Stimulated activated naive CD4-positive, alpha-beta T cell (primary cell): Measurements from ENCODE around the gene HTR3D.
"Not testable (repeated sequence)": the region's sequence is repeated elsewhere in the genome, so short reads cannot be mapped to it uniquely, and the experiment has no call there.

Experiments
- DNase-seq, 6 experiments: peaks; one replicate each; lab custom pipeline; 2025; lab: John Stamatoyannopoulos, UW

Gene HTR3D

DNA sequence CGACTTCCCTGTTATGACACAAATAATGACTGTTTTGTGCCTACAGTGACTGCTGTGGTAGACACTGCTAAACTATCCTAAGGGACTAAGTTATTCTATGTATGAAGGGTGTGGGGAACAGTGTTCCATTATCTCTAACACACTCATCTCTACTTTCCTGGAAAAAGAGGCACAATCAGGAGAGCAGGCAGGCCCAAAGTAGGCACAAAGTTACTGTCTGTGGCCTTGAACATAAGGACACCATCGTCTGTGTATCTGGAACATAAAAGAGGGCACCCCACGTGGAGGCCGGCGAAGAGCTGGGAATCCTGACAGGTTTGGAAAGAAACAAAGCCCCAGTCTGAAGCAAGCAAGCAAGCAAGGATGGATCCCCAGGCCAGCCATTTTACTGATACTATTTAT is 15.4 kb upstream of the HTR3D start:
- DNase-seq = no peak

- peak in 5 of 6 experiments; percentile 28 to 74 (median 68) for DNase-seq
Observed at GRCh38 chr3:184016811-184017671, 14.5 kb upstream of the HTR3D start.

GRCh38 chr3:184017672-184018423 is 13.7 kb upstream of the HTR3D start, which contains the start of gene ABCC5:
ABCC5 (minus strand) TSS chr3:184017884; CDS start chr3:184014392, 3,492 bp downstream.
- DNase-seq = peak; percentile 62 to 81 (median 72)

DNA sequence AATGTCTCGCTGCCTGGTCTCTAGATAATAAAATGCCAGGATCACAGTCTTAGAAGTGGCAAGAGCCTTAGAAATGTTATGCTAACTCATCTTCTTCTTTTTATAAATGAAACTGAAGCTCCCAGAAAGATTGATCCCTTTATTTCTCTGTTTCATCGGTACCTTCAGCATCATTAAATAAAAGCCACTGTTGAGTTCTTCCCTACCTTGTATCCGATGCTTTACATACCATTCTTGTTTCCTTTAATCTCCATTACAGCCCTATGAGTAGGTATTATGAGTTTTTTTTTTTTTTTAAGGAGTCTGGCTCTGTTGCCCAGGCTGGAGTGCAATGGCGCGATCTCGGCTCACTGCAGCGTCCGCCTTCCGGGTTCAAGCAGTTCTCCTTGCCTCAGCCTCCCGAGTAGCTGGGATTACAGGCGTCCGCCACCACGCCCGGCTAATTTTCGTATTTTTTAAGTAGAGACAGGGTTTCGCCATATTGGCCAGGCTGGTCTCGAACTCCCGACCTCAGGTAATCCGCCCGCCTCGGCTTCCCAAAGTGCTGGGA is 13.0 kb upstream of the HTR3D start:
- no peak for DNase-seq

DNA sequence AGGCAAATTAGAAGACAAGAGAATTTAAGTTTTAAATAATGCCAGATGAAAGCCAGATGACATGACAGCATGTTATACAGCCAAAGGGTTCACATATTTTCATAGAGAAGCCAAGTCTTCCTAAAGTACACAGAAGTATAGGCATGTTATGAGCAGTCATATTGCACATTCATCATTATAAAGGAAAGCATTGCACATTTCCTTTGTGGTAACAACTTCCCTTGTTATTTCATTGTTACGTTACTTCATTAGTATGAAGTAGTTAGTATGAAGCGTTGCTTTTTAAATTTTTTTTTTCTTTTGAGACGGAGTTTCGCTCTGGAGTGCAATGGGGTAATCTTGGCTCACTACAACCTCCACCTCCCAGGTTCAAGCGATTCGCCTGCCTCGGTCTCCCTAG is 9.2 kb upstream of the HTR3D start:
- no peak for DNase-seq

DNA sequence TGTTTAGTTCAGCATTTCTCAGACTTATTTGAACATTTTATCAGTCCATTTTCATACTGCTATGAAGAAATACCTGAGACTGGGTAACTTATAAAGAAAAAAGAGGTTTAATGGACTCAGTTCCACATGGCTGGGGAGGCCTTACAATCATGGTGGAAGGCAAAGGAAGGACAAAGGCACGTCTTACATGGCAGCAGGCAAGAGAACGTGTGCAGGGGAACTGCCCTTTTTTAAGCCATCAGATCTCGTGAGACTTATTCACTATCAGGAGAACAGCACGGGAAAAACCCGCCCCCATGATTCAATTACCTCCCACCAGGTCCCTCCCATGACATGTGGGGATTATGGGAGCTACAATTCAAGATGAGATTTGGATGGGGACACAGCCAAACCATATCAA is 6.3 kb upstream of the HTR3D start:
- not testable (repeated sequence) for DNase-seq

DNA sequence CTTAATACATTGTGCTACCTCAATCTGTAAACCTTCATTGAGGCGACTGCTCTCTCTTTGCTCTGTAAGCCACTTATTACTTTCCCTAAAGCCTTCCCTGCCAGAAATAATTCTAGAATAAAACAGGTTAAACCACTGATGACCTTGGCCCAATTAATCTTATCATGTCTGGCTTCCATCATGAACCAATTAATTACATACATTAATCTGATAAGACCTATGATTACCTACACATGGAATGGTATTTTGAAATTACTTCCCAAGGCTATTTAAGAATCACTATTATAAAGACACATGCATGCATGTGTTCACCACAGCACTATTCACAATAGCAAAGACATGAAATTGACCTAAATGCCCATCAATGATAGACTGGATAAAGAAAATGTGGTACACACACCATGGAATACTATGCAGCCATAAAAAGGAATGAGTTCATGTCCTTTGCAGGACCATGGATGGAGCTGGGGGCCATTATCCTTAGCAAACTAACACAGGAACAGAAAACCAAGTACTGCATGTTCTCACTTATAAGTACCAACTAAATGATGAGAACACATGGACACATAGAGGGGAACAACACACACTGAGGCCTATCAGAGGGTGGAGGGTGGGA is 3.2 kb upstream of the HTR3D start:
- not testable (repeated sequence) for DNase-seq

- no peak for DNase-seq
Observed at GRCh38 chr3:184029443-184029842, 2.1 kb upstream of the HTR3D start.

DNA sequence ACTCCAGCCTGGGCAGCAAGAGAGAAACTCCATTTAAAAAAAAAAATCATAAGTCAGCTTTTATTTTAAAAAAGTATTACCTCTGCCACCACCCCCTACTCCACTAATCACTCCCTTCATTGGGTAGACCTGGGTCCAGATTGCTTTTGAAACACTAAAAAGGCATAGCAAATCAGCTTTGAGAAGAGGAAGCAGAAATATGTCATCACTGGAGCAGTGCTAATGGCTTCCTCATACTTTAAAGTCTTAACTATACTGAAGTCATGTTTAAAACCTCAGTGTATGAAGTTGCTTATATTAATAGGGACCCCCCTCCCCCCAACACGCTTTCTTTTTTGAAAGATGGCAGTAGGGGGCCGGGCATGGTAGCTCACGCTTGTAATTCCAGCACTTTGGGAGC is 1.0 kb upstream of the HTR3D start:
- no peak for DNase-seq

DNA sequence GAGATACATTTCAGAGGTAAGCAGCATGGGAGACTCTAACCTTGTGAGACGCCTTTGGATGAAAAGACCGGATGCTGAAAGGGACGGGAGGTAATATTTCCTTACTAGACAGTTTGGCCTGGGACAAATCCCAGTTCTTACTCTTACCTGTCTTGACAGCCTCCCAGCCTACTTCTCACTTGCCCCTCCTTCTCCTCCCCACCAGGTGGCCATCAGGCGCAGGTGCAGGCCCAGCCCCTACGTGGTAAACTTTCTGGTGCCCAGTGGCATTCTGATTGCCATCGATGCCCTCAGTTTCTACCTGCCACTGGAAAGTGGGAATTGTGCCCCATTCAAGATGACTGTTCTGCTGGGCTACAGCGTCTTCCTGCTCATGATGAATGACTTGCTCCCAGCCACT is 6.3 kb downstream of the HTR3D start:
- DNase-seq = no peak

- not testable (repeated sequence) for DNase-seq
Observed at GRCh38 chr3:184038307-184038706, 6.8 kb downstream of the HTR3D start.

DNA sequence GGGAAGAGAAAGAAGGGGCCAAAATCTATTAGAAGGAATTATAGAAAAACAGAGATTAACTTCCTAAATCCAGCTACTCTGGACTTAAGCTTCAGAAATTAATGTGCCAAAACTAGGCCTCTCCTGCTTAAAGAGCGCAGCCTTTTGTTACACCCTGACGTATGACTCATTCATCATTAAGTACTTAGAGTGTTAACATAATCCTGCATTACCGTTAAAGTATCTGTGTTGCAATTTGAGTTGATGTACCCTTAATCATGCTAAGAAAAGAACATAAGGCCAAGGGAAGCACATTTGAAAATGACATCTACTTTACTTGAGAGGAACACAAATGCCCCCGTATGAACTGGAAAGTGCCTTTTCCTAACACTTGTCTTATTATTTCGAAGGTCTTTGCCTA is 7.9 kb downstream of the HTR3D start:
- no peak for DNase-seq

GRCh38 chr3:184040010-184040409 is 8.5 kb downstream of the HTR3D start:
- no peak for DNase-seq

GRCh38 chr3:184042617-184043016 is 11.1 kb downstream of the HTR3D start:
- no peak for DNase-seq

GRCh38 chr3:184045995-184046394 is 14.5 kb downstream of the HTR3D start:
- no peak for DNase-seq

GRCh38 chr3:184050217-184050847 is 18.8 kb downstream of the HTR3D start:
- no peak for DNase-seq

- DNase-seq = no peak
Observed at GRCh38 chr3:184052767-184053166, 21.2 kb downstream of the HTR3D start, which contains the start of gene HTR3C. HTR3C (plus strand) TSS chr3:184053047; CDS start chr3:184053081, 34 bp downstream.

DNA sequence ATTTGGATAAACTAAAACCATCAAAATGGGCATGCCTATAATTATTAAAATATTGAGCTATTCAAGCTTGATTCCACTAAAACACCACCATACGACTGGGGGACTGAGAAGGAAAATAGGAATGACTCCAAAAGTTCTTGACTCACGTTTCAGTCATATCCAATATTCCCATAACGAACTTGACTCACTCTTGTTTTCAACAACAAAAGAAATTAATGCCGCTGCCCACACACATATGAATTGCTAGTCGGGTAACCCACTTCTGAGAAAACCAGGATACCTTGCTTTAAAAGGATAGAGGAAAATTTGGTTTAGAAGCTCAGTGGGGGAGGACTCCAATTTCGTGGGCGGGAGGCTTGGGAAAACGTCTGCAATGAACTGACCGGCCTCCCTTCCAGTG is 26.5 kb downstream of the HTR3D start:
- DNase-seq = no peak

- DNase-seq = no peak
Observed at GRCh38 chr3:184059424-184059823, 27.9 kb downstream of the HTR3D start.

DNA sequence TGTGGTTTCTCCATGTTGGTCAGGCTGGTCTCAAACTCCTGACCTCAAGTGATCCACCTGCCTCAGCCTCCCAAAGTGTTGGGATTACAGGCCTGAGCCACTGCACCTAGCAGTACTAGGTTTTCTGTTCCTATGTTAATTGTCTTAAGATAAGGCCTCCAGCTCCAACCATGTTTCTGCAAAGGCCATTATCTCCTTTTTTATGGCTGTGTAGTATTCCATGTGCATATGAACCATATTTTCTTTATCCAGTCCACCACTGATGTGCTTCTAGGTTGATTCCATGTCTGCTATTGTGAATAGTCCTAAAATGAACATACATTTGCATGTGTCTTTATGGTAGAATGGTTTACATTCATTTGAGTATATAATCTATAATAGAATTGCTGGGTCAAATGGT is 31.1 kb downstream of the HTR3D start:
- no peak for DNase-seq

DNA sequence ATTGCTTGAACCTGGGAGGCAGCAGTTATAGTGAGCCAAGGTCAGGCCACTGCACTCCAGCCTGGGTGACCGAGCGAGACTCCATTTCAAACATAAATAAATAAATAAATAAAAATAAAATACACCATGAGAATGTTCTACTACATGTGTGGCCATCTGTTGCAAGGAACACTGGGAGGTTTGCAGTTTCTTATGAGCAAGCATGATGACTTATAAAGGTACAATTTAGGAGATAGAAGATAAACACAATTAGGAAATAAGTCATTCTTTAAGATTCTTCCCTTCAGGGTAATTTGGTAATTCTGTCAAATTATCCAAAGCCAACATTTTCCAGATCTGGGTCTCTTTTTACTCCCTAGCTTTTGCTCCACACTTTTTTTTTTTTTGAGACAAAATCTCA is 34.7 kb downstream of the HTR3D start:
- no peak for DNase-seq

DNA sequence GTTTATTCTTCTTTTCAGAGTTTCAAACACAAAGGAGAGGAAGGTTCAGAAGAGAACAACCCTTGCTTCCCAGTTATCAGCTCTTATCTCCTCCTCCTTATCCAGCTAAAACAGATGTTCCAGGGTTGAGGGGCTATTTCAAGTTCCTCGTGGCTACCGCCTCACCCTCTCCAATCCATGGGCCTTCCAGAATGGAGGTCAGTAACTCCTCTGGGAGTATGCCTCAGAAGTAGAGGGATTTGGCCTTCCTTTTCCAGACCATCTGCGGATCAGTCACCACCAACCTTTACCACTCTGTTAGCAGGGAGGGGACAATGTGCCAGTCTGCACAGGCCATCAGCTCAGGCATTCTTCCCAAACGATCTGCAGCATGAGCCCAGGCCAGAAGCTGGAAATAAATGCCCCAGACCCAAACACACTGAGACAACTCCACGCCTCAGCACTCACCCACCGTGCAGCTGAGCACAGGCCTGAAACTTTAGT is 36.1 kb downstream of the HTR3D start:
- no peak for DNase-seq
